ENCODE data around the gene CXXC5. TPM values are rescaled to one million over a fixed set of nuclear protein-coding genes. Genes with fewer than 3 reads are reported as not detected.

Gene CXXC5
- total and polyA plus RNA-seq, 9 of the 15 experiments (the other 6 are each of a cell fraction or from before 2014, with no cell fraction given): 1.9 to 123 (median 45.8) TPM

DNA sequence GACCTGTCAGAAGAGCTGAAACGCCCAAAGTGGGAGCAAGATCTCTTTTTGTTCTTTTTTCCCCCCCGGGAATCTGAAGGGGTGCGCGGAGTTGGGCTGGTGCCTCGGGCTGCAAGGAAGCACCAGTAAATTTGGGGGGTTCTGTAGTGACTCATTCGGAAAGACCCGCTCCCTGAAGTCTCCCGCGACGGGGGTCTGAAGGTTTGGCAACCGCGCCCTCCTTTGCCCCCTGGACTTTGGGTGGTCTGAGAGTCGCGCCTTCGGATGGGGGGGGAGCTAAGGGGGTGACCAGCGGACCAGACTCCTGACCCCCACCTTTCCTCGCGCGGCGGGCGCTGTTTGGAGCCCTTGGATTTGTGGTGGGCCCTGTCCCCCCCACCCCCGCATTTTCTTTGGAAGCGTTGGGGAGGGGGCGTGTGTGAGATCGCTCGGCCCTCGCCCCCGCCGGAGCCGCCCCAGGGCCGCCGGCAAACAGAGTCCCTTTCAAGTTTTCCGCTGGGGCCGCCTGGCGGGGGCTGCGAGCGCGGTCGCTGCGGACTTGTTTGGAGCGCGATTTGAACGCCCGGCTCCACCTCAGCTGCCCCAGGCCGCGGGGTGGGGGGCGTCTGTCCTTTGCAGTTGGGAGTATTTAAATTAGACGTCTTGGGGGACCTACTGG, 2.0 kb downstream of the CXXC5 start:
- ChIA-PET CTCF (ENCODE audit: low intra/inter-chr PET ratio) (interaction anchor here (0.6 to 1.0 kb wide), 2 partner anchors 15 kb away, joined by 3 read pairs; no protein-coding TSS in a partner anchor), POLR2A (interaction anchor here (0.6 to 3.7 kb wide), 11 partner anchors 8 to 942 kb away, joined by 3 to 21 read pairs (median 4); no protein-coding TSS in a partner anchor)
- peak; percentile 39 to 77 (median 50) for DNase-seq (ENCODE audit: extremely low read depth in 1 of 4, low spot score in 3 of 4)
- Histone ChIP-seq H3K4me1 (replicated peaks in 1 of 2; ENCODE audit: control insufficient read depth in 2 of 2, insufficient read depth in 2 of 2, low read length in 2 of 2) (peaks cover 59 to 74% of the 10 kb centered on the region in 2 experiments), H3K9me1 (ENCODE audit: control insufficient read depth, insufficient read depth, low read length) (peaks cover 16% of the 10 kb centered on the region), H3K4me3 (peak overlapping the region; percentile 90), H3K4me2 (ENCODE audit: insufficient read depth, low read length) (peak overlapping the region; percentile 79), H2AFZ (ENCODE audit: low read depth, low read length) (no peak overlapping the region), H3K27ac (ENCODE audit: extremely low read depth, low read depth, low read length) (peak overlapping the region; percentile 83), H3K9me3 (replicated peaks; ENCODE audit: control insufficient read depth, insufficient read depth, low read depth, low read length) (no peaks in the 10 kb centered on the region), H3K79me2 (ENCODE audit: control insufficient read depth, insufficient read depth, low read length) (peaks cover 76% of the 10 kb centered on the region), H3K36me3 (ENCODE audit: control insufficient read depth, insufficient read depth, low read length) (peaks cover 20% of the 10 kb centered on the region; the same call in 2 of the 3 replicates), H3K9ac (ENCODE audit: insufficient read depth in 1 of 2, low read depth in 2 of 2, low read length in 2 of 2) (peak overlapping the region; percentile 85 to 94), H4K20me1 (replicated peaks; ENCODE audit: control insufficient read depth, insufficient read depth, low read length) (peaks cover 44% of the 10 kb centered on the region), H3K27me3 (ENCODE audit: control insufficient read depth in 2 of 2, insufficient read depth in 2 of 2, low read length in 2 of 2) (no peaks in the 10 kb centered on the region)
- intact Hi-C loops (cut with micrococcal nuclease): no loop called here
- peak; percentile 44 for ATAC-seq
- no TSS peak for BruUV-seq (replicated peaks)
- in situ Hi-C loops (cut with MboI): no loop called here
- under 1% methylated on average over 28 of the region's 48 CpGs for WGBS (ENCODE audit: insufficient coverage, low coverage, missing lambda C conversion rate)
- no peak for FAIRE-seq
- TF ChIP-seq BCOR (IDR thresholded peaks at IDR 0.05) (no peak), DIDO1 (tag; IDR thresholded peaks at IDR 0.05; ENCODE audit: low read depth) (no peak), CBX5 (IDR thresholded peaks at IDR 0.05; ENCODE audit: borderline replicate concordance, low read depth) (no peak), ZNF175 (CRISPR knock-in tag; IDR thresholded peaks at IDR 0.05; ENCODE audit: low read depth) (no peak), TAF15 (IDR thresholded peaks at IDR 0.05; ENCODE audit: low read depth, low read length) (no peak), NEUROD1 (IDR thresholded peaks at IDR 0.05; ENCODE audit: borderline replicate concordance, low read depth, low read length, partially characterized antibody) (no peak), GATAD2B (IDR thresholded peaks at IDR 0.05; ENCODE audit: borderline replicate concordance) (0 out of 2 replicates have a peak, but pooled peaks have one; percentile 56), ZNF12 (CRISPR knock-in tag; IDR thresholded peaks at IDR 0.05) (no peak), CBX1 (IDR thresholded peaks at IDR 0.05; ENCODE audit: low read depth) (no peak), TCFL5 (CRISPR knock-in tag; conservative IDR thresholded peaks at IDR 0.05) (no peak), FOSL1 (tag; conservative IDR thresholded peaks at IDR 0.05) (0 out of 2 replicates have a peak, but pooled peaks have one; percentile 50), STAG1 (CRISPR knock-in tag; IDR thresholded peaks at IDR 0.05; ENCODE audit: borderline replicate concordance) (no peak), ZNF23 (CRISPR knock-in tag; IDR thresholded peaks at IDR 0.05) (no peak), RBM17 (IDR thresholded peaks at IDR 0.05; ENCODE audit: borderline replicate concordance, low read depth, low read length) (no peak), STAT5B (CRISPR knock-in tag; IDR thresholded peaks at IDR 0.05) (no peak)
- TF ChIP-seq, protein P1, sequence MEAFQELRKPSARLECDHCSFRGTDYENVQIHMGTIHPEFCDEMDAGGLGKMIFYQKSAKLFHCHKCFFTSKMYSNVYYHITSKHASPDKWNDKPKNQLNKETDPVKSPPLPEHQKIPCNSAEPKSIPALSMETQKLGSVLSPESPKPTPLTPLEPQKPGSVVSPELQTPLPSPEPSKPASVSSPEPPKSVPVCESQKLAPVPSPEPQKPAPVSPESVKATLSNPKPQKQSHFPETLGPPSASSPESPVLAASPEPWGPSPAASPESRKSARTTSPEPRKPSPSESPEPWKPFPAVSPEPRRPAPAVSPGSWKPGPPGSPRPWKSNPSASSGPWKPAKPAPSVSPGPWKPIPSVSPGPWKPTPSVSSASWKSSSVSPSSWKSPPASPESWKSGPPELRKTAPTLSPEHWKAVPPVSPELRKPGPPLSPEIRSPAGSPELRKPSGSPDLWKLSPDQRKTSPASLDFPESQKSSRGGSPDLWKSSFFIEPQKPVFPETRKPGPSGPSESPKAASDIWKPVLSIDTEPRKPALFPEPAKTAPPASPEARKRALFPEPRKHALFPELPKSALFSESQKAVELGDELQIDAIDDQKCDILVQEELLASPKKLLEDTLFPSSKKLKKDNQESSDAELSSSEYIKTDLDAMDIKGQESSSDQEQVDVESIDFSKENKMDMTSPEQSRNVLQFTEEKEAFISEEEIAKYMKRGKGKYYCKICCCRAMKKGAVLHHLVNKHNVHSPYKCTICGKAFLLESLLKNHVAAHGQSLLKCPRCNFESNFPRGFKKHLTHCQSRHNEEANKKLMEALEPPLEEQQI (IDR thresholded peaks at IDR 0.05): no peak
- TF ChIP-seq, protein P2, sequence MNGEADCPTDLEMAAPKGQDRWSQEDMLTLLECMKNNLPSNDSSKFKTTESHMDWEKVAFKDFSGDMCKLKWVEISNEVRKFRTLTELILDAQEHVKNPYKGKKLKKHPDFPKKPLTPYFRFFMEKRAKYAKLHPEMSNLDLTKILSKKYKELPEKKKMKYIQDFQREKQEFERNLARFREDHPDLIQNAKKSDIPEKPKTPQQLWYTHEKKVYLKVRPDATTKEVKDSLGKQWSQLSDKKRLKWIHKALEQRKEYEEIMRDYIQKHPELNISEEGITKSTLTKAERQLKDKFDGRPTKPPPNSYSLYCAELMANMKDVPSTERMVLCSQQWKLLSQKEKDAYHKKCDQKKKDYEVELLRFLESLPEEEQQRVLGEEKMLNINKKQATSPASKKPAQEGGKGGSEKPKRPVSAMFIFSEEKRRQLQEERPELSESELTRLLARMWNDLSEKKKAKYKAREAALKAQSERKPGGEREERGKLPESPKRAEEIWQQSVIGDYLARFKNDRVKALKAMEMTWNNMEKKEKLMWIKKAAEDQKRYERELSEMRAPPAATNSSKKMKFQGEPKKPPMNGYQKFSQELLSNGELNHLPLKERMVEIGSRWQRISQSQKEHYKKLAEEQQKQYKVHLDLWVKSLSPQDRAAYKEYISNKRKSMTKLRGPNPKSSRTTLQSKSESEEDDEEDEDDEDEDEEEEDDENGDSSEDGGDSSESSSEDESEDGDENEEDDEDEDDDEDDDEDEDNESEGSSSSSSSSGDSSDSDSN (IDR thresholded peaks at IDR 0.05; ENCODE audit: borderline replicate concordance in 1 of 2, low read depth in 2 of 2, low read length in 2 of 2): peak in 1 of 2 experiments; percentile 65; a peak in 2 of 4 replicates
- TF ChIP-seq, protein P3, sequence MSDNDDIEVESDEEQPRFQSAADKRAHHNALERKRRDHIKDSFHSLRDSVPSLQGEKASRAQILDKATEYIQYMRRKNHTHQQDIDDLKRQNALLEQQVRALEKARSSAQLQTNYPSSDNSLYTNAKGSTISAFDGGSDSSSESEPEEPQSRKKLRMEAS (CRISPR knock-in tag; IDR thresholded peaks at IDR 0.05): no peak

Data from K562 (cell line).